Progenitor cell of endocrine pancreas (in vitro differentiated cells): ENCODE measurements around the gene SOCS7. TPM values are rescaled to one million over a fixed set of nuclear protein-coding genes. Genes with fewer than 3 reads are reported as not detected.

Experiments
- DNase-seq: peaks from one replicate; pipeline ENCODE4 v3.0.0; 2021; ENCODE audit warnings: low spot score; ENCODE audit not compliant: unreplicated experiment
- H3K27ac Mint-ChIP-seq: 2 replicates; pipeline ENCODE4 v1.8.0; 2021; ENCODE audit warnings: mild to moderate bottlenecking, moderate library complexity, mixed read lengths
- H3K27me3 Mint-ChIP-seq: 2 replicates; pipeline ENCODE4 v1.8.0; 2021; ENCODE audit warnings: mixed read lengths
- H3K36me3 Mint-ChIP-seq: 2 replicates; pipeline ENCODE4 v1.8.0; 2022; ENCODE audit warnings: mixed read lengths; ENCODE audit not compliant: insufficient read depth
- H3K4me1 Mint-ChIP-seq: 2 replicates; pipeline ENCODE4 v1.8.0; 2021; ENCODE audit warnings: low read depth, mixed read lengths
- H3K4me3 Mint-ChIP-seq: 2 replicates; pipeline ENCODE4 v1.8.0; 2021; ENCODE audit warnings: low read depth, mild to moderate bottlenecking, moderate library complexity, mixed read lengths
- H3K9me3 Mint-ChIP-seq: 2 replicates; pipeline ENCODE4 v1.8.0; 2021; ENCODE audit warnings: low read depth, mixed read lengths
- CTCF ChIP-seq: fragments of 200-600 bp; sonication (generic); IDR thresholded peaks from one replicate; pipeline ENCODE4 v1.5.0; 2021; ENCODE audit warnings: antibody characterized with exemption, mild to moderate bottlenecking; ENCODE audit not compliant: unreplicated experiment
- total RNA-seq: library from RNA; stranded (reverse); gene quantifications from 2 replicates; pipeline ENCODE4 v1.2.1, GENCODE V29; 2021

SOCS7 gene
- total RNA-seq, 1 donor from 2014 or later = 31.6 TPM

- Mint-ChIP-seq H3K27me3 (peaks cover 55% of the 10 kb centered on the region), H3K4me3 (no peak overlapping the region), H3K36me3 (no peaks in the 10 kb centered on the region), H3K4me1 (peaks cover 13% of the 10 kb centered on the region), H3K9me3 (no peaks in the 10 kb centered on the region), H3K27ac (no peak overlapping the region)
- no peak for TF ChIP-seq CTCF
- DNase-seq = no peak
Measured at GRCh38 chr17:38450557-38451029, 98.9 kb downstream of the SOCS7 start.

GRCh38 chr17:38451030-38451839 lies 99.6 kb downstream of the SOCS7 start:
- Mint-ChIP-seq H3K4me3 (no peak overlapping the region), H3K4me1 (peaks cover 13% of the 10 kb centered on the region), H3K9me3 (no peaks in the 10 kb centered on the region), H3K27me3 (peaks cover 59% of the 10 kb centered on the region), H3K27ac (no peak overlapping the region), H3K36me3 (no peaks in the 10 kb centered on the region)
- no peak for TF ChIP-seq CTCF
- no peak for DNase-seq

- H3K27ac Mint-ChIP-seq = no peak overlapping the region
- no peak overlapping the region for H3K4me3 Mint-ChIP-seq
- no peak for DNase-seq
- no peaks in the 10 kb centered on the region for H3K36me3 Mint-ChIP-seq
- no peak for TF ChIP-seq CTCF
- peaks cover 13% of the 10 kb centered on the region for H3K4me1 Mint-ChIP-seq
- no peaks in the 10 kb centered on the region for H3K9me3 Mint-ChIP-seq
- H3K27me3 Mint-ChIP-seq = peaks cover 64% of the 10 kb centered on the region
Measured at GRCh38 chr17:38451840-38452529, 100.3 kb downstream of the SOCS7 start.

- Mint-ChIP-seq H3K27ac (peak overlapping the region; percentile 91), H3K27me3 (peaks cover 71% of the 10 kb centered on the region), H3K4me3 (peak overlapping the region; percentile 64), H3K9me3 (no peaks in the 10 kb centered on the region), H3K4me1 (peaks cover 13% of the 10 kb centered on the region), H3K36me3 (no peaks in the 10 kb centered on the region)
- no peak for DNase-seq
- no peak for TF ChIP-seq CTCF
Measured at GRCh38 chr17:38452719-38453118, 101.1 kb downstream of the SOCS7 start.

GRCh38 chr17:38453951-38454421 lies 102.3 kb downstream of the SOCS7 start:
- Mint-ChIP-seq H3K4me1 (peaks cover 16% of the 10 kb centered on the region), H3K27me3 (peaks cover 66% of the 10 kb centered on the region), H3K9me3 (no peaks in the 10 kb centered on the region), H3K4me3 (no peak overlapping the region), H3K27ac (no peak overlapping the region), H3K36me3 (no peaks in the 10 kb centered on the region)
- DNase-seq = no peak
- TF ChIP-seq CTCF = no peak
